ENCODE results near the gene C8A. TPM values are rescaled to one million over a fixed set of nuclear protein-coding genes. Genes with fewer than 3 reads are reported as not detected.
A peak's percentile ranks its signal among the peaks of the same experiment; 100 is the strongest.

The C8A gene
- total and polyA plus RNA-seq, 2 of the 13 experiments (the other 11 are each of a cell fraction or from before 2014, with no cell fraction given), result 10.5 to 15.0 TPM

- TF ChIP-seq RNF219 (CRISPR knock-in tag; IDR thresholded peaks at IDR 0.05), result no peak
- no peak for TF ChIP-seq ZNF691 (CRISPR knock-in tag; IDR thresholded peaks at IDR 0.05; ENCODE audit: borderline replicate concordance, low read depth)
- TF ChIP-seq SUZ12 (IDR thresholded peaks at IDR 0.05; ENCODE audit: low read depth, low read length), result no peak
- TF ChIP-seq, protein P1, sequence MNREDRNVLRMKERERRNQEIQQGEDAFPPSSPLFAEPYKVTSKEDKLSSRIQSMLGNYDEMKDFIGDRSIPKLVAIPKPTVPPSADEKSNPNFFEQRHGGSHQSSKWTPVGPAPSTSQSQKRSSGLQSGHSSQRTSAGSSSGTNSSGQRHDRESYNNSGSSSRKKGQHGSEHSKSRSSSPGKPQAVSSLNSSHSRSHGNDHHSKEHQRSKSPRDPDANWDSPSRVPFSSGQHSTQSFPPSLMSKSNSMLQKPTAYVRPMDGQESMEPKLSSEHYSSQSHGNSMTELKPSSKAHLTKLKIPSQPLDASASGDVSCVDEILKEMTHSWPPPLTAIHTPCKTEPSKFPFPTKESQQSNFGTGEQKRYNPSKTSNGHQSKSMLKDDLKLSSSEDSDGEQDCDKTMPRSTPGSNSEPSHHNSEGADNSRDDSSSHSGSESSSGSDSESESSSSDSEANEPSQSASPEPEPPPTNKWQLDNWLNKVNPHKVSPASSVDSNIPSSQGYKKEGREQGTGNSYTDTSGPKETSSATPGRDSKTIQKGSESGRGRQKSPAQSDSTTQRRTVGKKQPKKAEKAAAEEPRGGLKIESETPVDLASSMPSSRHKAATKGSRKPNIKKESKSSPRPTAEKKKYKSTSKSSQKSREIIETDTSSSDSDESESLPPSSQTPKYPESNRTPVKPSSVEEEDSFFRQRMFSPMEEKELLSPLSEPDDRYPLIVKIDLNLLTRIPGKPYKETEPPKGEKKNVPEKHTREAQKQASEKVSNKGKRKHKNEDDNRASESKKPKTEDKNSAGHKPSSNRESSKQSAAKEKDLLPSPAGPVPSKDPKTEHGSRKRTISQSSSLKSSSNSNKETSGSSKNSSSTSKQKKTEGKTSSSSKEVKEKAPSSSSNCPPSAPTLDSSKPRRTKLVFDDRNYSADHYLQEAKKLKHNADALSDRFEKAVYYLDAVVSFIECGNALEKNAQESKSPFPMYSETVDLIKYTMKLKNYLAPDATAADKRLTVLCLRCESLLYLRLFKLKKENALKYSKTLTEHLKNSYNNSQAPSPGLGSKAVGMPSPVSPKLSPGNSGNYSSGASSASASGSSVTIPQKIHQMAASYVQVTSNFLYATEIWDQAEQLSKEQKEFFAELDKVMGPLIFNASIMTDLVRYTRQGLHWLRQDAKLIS (CRISPR knock-in tag; IDR thresholded peaks at IDR 0.05), result no peak; the same call in 1 of the 2 replicates
- no peak for TF ChIP-seq NRL (CRISPR knock-in tag; IDR thresholded peaks at IDR 0.05; ENCODE audit: borderline replicate concordance)
- peak; percentile 52 for TF ChIP-seq MED8 (CRISPR knock-in tag; IDR thresholded peaks at IDR 0.05; ENCODE audit: insufficient replicate concordance)
- TF ChIP-seq, protein P2, sequence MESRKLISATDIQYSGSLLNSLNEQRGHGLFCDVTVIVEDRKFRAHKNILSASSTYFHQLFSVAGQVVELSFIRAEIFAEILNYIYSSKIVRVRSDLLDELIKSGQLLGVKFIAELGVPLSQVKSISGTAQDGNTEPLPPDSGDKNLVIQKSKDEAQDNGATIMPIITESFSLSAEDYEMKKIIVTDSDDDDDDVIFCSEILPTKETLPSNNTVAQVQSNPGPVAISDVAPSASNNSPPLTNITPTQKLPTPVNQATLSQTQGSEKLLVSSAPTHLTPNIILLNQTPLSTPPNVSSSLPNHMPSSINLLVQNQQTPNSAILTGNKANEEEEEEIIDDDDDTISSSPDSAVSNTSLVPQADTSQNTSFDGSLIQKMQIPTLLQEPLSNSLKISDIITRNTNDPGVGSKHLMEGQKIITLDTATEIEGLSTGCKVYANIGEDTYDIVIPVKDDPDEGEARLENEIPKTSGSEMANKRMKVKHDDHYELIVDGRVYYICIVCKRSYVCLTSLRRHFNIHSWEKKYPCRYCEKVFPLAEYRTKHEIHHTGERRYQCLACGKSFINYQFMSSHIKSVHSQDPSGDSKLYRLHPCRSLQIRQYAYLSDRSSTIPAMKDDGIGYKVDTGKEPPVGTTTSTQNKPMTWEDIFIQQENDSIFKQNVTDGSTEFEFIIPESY (CRISPR knock-in tag; IDR thresholded peaks at IDR 0.05), result no peak
- TF ChIP-seq GABPB1 (CRISPR knock-in tag; IDR thresholded peaks at IDR 0.05), result no peak
- peak; percentile 52; the same call in 1 of the 2 replicates for TF ChIP-seq ARID4A (CRISPR knock-in tag; IDR thresholded peaks at IDR 0.05; ENCODE audit: borderline replicate concordance)
- no peak for TF ChIP-seq XRCC5 (optimal IDR thresholded peaks at IDR 0.05; ENCODE audit: low read length)
- TF ChIP-seq NCOA2 (CRISPR knock-in tag; IDR thresholded peaks at IDR 0.05), result peak; percentile 96
- peak; percentile 65 for TF ChIP-seq KAT8 (CRISPR knock-in tag; IDR thresholded peaks at IDR 0.05)
- peak; percentile 99 for TF ChIP-seq NR2F2 (IDR thresholded peaks at IDR 0.05; ENCODE audit: borderline replicate concordance, low read depth)
- TF ChIP-seq NR3C1 (CRISPR knock-in tag; IDR thresholded peaks at IDR 0.05), result no peak
- peak; percentile 89 for TF ChIP-seq PPARG (CRISPR knock-in tag; conservative IDR thresholded peaks at IDR 0.05)
- TF ChIP-seq REPIN1 (CRISPR knock-in tag; IDR thresholded peaks at IDR 0.05; ENCODE audit: borderline replicate concordance, low read depth), result no peak
These were observed at the start of gene C8A (continued) for GRCh38 chr1:56854521-56855099.

All from HepG2 (cell line).